OCI-LY3 (cell line): ENCODE data around the gene SAFB2.

Source experiments
- CTCF ChIP-seq: fragments of 200-600, 300-600 bp; sonication (generic); IDR thresholded peaks from 2 replicates; pipeline ENCODE4 v1.5.1; 2014; ENCODE audit warnings: antibody characterized with exemption, low read length, low read depth
- EZH2phosphoT487 ChIP-seq: fragments of 200-600 bp; shearing (Covaris generic); IDR thresholded peaks from 2 replicates; pipeline ENCODE4 v1.6.1; 2018; ENCODE audit warnings: antibody characterized with exemption, mixed run types, low read depth

DNA sequence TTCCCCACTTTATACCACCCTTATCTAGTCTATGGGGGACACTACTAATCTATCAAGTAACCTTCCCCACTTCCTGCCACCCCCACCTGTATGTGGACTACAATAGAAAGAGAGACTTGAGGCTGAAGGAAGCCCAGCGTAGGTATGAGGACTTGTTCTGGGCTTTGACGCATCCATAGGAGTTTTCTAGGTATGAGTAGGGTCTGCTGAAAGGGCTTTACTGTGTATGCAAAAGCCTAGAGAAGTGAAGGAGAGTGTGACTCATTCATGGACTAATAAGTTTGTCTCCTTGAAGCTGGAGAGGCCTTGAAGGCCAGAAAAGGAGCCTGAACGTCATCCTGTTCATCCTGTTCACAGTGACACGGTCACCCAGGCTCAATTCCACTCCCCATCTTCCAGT, 76.6 kb downstream of the SAFB2 start:
- TF ChIP-seq CTCF, result no peak
- TF ChIP-seq EZH2phosphoT487, result no peak
